GM12878 (cell line): ENCODE measurements around the gene ASCC1. TPM values are rescaled to one million over a fixed set of nuclear protein-coding genes. Genes with fewer than 3 reads are reported as not detected.

ENCODE experiments used
- ATAC-seq: fragments of 200-7000 bp; cut with Tn5 transposase; 3 replicates; pipeline ENCODE4 v1.9.1; 2020; ENCODE audit warnings: mild to moderate bottlenecking, moderate library complexity
- BruUV-seq: library from RNA; stranded (reverse); fragments of 400-500 nt; replicated peaks from 2 replicates; lab custom pipeline; 2021; lab: Mats Ljungman, UMichigan
- CTCF ChIA-PET: fragments of 300-600 bp; sonication (Branson Sonifier 250); formaldehyde crosslinking; extraction: SDS; loops from one replicate; lab custom pipeline; 2021; ENCODE audit warnings: inconsistent platforms; lab: Yijun Ruan, JAX
- POLR2A ChIA-PET: fragments of 350-600 bp; formaldehyde crosslinking; extraction: SDS; loops from one replicate; lab custom pipeline; 2021; ENCODE audit warnings: inconsistent platforms; lab: Charles Lee
- RAD21 ChIA-PET: fragments of 300-600 bp; sonication (Branson Sonifier 250); formaldehyde crosslinking; loops from one replicate; lab custom pipeline; 2023; ENCODE audit warnings: antibody characterized with exemption; ENCODE audit not compliant: unreplicated experiment; lab: Charles Lee
- SMC1A ChIA-PET: fragments of 300-600 bp; sonication (Branson Sonifier 250); formaldehyde crosslinking; loops from one replicate; lab custom pipeline; 2023; ENCODE audit not compliant: unreplicated experiment, uncharacterized antibody; lab: Charles Lee
- DNase-seq: peaks from one replicate; pipeline ENCODE4 v3.0.0-alpha.2; 2011; ENCODE audit warnings: low read depth, low spot score
- FAIRE-seq: peaks from 3 replicates; lab custom pipeline; 2011; peaks lifted over from hg19 to GRCh38; lab: Jason Lieb, UNC
- H2AFZ ChIP-seq: 2 replicates; pipeline ENCODE4 v1.6.0; 2011; ENCODE audit warnings: low read depth, low read length, control low read depth; ENCODE audit not compliant: control insufficient read depth
- H3K27ac ChIP-seq: 2 replicates; pipeline ENCODE4 v1.5.1; 2011; ENCODE audit warnings: control low read depth; ENCODE audit not compliant: control insufficient read depth, insufficient read depth
- H3K27me3 ChIP-seq, 2 experiments: replicated peaks in 1 of 2; 2 replicates each; pipeline versions ENCODE4 v1.6.0 to v1.6.1; 2011; ENCODE audit warnings: low read length in 1 of 2; ENCODE audit not compliant: control insufficient read depth in 2 of 2, insufficient read depth in 2 of 2
- H3K36me3 ChIP-seq, 2 experiments: 2 replicates each; pipeline ENCODE4 v1.5.1; 2011; ENCODE audit warnings: low read length in 1 of 2; ENCODE audit not compliant: control insufficient read depth in 2 of 2, insufficient read depth in 2 of 2
- H3K4me1 ChIP-seq: 2 replicates; pipeline ENCODE4 v1.6.1; 2011; ENCODE audit warnings: mild to moderate bottlenecking, low read length, moderate library complexity, mixed read lengths; ENCODE audit not compliant: control insufficient read depth, insufficient read depth
- H3K4me2 ChIP-seq: 2 replicates; pipeline ENCODE4 v1.6.0; 2011; ENCODE audit warnings: control low read depth; ENCODE audit not compliant: control insufficient read depth, insufficient read depth
- H3K4me3 ChIP-seq: fragments of 200-600 bp; sonication (generic); 2 replicates; pipeline ENCODE4 v1.5.1; 2016
- H3K79me2 ChIP-seq: 2 replicates; pipeline ENCODE4 v1.6.0; 2011; ENCODE audit warnings: low read length; ENCODE audit not compliant: control insufficient read depth, insufficient read depth
- H3K9ac ChIP-seq: 2 replicates; pipeline ENCODE4 v1.8.0; 2011; ENCODE audit warnings: low read length, control low read depth, mixed read lengths; ENCODE audit not compliant: control insufficient read depth, insufficient read depth
- H3K9me3 ChIP-seq: replicated peaks from 3 replicates; pipeline ENCODE4 v1.5.1; 2011; ENCODE audit warnings: mild to moderate bottlenecking, low read length; ENCODE audit not compliant: control insufficient read depth, insufficient read depth
- H4K20me1 ChIP-seq: 2 replicates; pipeline ENCODE4 v1.6.0; 2011; ENCODE audit not compliant: control insufficient read depth, insufficient read depth
- ASH2L ChIP-seq: fragments of 300-600, 200-600 bp; sonication (generic); IDR thresholded peaks from 2 replicates; pipeline ENCODE4 v1.6.1; 2017; ENCODE audit warnings: low read depth, mild to moderate bottlenecking, borderline replicate concordance
- IKZF2 ChIP-seq, 2 experiments: fragments of 450-650 bp; IDR thresholded peaks; 2 replicates each; pipeline ENCODE4 v1.6.1; 2017; ENCODE audit warnings: mild to moderate bottlenecking in 2 of 2, moderate library complexity in 2 of 2
- MEF2A ChIP-seq: IDR thresholded peaks from 2 replicates; pipeline ENCODE4 v1.6.1; 2011; ENCODE audit warnings: low read depth, mild to moderate bottlenecking, low read length, moderate library complexity; ENCODE audit not compliant: insufficient read depth
- NKRF ChIP-seq: fragments of 450-650 bp; conservative IDR thresholded peaks from 2 replicates; pipeline ENCODE4 v1.6.1; 2017; ENCODE audit warnings: mild to moderate bottlenecking, moderate library complexity
- PKNOX1 ChIP-seq: fragments of 450-650 bp; IDR thresholded peaks from 2 replicates; pipeline ENCODE4 v1.6.1; 2016; ENCODE audit warnings: mild to moderate bottlenecking
- POLR2AphosphoS2 ChIP-seq: IDR thresholded peaks from 2 replicates; pipeline ENCODE4 v1.6.1; 2011; ENCODE audit warnings: low read depth, mild to moderate bottlenecking, low read length, improper control_type of control experiment, moderate library complexity
- RAD51 ChIP-seq: fragments of 450-650 bp; IDR thresholded peaks from 2 replicates; pipeline ENCODE4 v1.6.1; 2016; ENCODE audit warnings: moderate library complexity, mild to moderate bottlenecking, inconsistent platforms
- RB1 ChIP-seq: fragments of 450-650 bp; formaldehyde crosslinking; IDR thresholded peaks from 2 replicates; pipeline ENCODE4 v1.6.1; 2017; ENCODE audit warnings: mild to moderate bottlenecking, borderline replicate concordance
- SPI1 ChIP-seq: IDR thresholded peaks from 2 replicates; pipeline ENCODE4 v1.6.1; 2011; ENCODE audit warnings: low read depth, mild to moderate bottlenecking, low read length, moderate library complexity, borderline replicate concordance; ENCODE audit not compliant: insufficient read depth
- TAF1 ChIP-seq: IDR thresholded peaks from 2 replicates; pipeline ENCODE4 v1.6.1; 2011; ENCODE audit warnings: mild to moderate bottlenecking, low read depth, low read length, borderline replicate concordance
- WGBS: methylation state at CpG from one replicate; pipeline ENCODE4 v1.1.6; 2016; ENCODE audit warnings: low lambda C conversion rate; ENCODE audit not compliant: insufficient replicate concordance, insufficient coverage; ENCODE audit errors: missing lambda C conversion rate; 5-methylcytosine and 5-hydroxymethylcytosine counted together
- in situ Hi-C: fragments of 300-500 bp; cut with MboI; formaldehyde crosslinking; loops from 9 replicates; pipeline ENCODE4 v1.14.3; 2018; ENCODE audit warnings: mixed read lengths
- intact Hi-C: fragments of 100-400 bp; cut with micrococcal nuclease; formaldehyde crosslinking; loops from one replicate; pipeline ENCODE4 v1.14.2; 2022; ENCODE audit not compliant: unreplicated experiment
- polyA plus RNA-seq, 11 experiments: library from polyadenylated mRNA; depleted of rRNA in 4 of 11; unstranded in 6 of 11; stranded (reverse) in 5 of 11; fragments of >200 nt; fragmentation: Nextera tagmentation in 4 of 11; fragmentation: Illumina TruSeq in 1 of 11; extraction: Ambion mirVana in 4 of 11; extraction: Trizol in 1 of 11; gene quantifications; 1 replicate in 1 of 11; 2 replicates in 10 of 11; pipeline versions ENCODE4 v1.2.1 to v1.2.3, GENCODE V29; 2011 to 2016; ENCODE audit warnings: inconsistent platforms in 2 of 11, missing spikeins in 2 of 11, low read depth in 1 of 11
- total RNA-seq, 4 experiments: library from RNA; depleted of rRNA in 3 of 4; stranded (reverse); fragments of >200 nt in 3 of 4; fragmentation: Illumina TruSeq in 1 of 4; extraction: Trizol in 1 of 4; gene quantifications; 2 replicates each; pipeline versions ENCODE4 v1.2.1 to v1.2.3, GENCODE V29; 2013 to 2021
- TF ChIP-seq, protein P1 (sequence below): fragments of 450-650 bp; formaldehyde crosslinking; IDR thresholded peaks from 2 replicates; pipeline ENCODE4 v1.4.0; 2020; ENCODE audit warnings: mild to moderate bottlenecking, moderate library complexity
- TF ChIP-seq, protein P2 (sequence below): fragments of 450-650 bp; IDR thresholded peaks from 2 replicates; pipeline ENCODE4 v1.6.1; 2017; ENCODE audit warnings: mild to moderate bottlenecking, low read depth, inconsistent platforms; ENCODE audit not compliant: poor library complexity, severe bottlenecking

ASCC1 gene
- total and polyA plus RNA-seq, 10 of the 15 experiments (the other 5 are each of a cell fraction or from before 2014, with no cell fraction given), result 23.3 to 80.6 (median 42.8) TPM

GRCh38 chr10:72186258-72186981, 29.7 kb downstream of the ASCC1 start:
- peaks cover 1 to 7% of the 10 kb centered on the region in 2 experiments; a peak in 2 of 4 replicates for H3K36me3 ChIP-seq
- no peaks in the 10 kb centered on the region for H3K4me1 ChIP-seq
- no peak overlapping the region for H3K4me2 ChIP-seq
- no peak for ATAC-seq
- intact Hi-C loops, result no loop called here
- no peak overlapping the region for H3K9ac ChIP-seq
- RAD21 ChIA-PET, result interaction anchor here (0.5 to 0.6 kb wide), 2 partner anchors 53 to 78 kb away, joined by 3 read pairs; no protein-coding TSS in a partner anchor
- in situ Hi-C loops, result no loop called here
- FAIRE-seq, result no peak
- POLR2A ChIA-PET, result interaction anchor here (0.7 kb wide), 3 partner anchors 31 to 148 kb away, joined by 7 to 9 read pairs (median 7); no protein-coding TSS in a partner anchor
- 42% methylated on average over 6 of the region's 7 CpGs for WGBS
- H4K20me1 ChIP-seq, result no peaks in the 10 kb centered on the region
- no peaks in the 10 kb centered on the region for H3K79me2 ChIP-seq
- SMC1A ChIA-PET, result interaction anchor here (0.6 to 0.9 kb wide), 3 partner anchors 9 to 45 kb away, joined by 4 to 5 read pairs (median 4); no protein-coding TSS in a partner anchor
- no peaks in the 10 kb centered on the region for H3K27me3 ChIP-seq
- H3K27ac ChIP-seq, result no peak overlapping the region
- BruUV-seq, result TSS peak; percentile 28
- no peak overlapping the region for H2AFZ ChIP-seq
- DNase-seq, result no peak
- H3K9me3 ChIP-seq, result peaks cover 5% of the 10 kb centered on the region; the same call in 2 of the 3 replicates
- no peak overlapping the region for H3K4me3 ChIP-seq
- CTCF ChIA-PET, result interaction anchor here (1.9 kb wide), 1 partner anchor 47 kb away, joined by 4 read pairs; no protein-coding TSS in a partner anchor
- TF ChIP-seq MEF2A, result no peak
- TF ChIP-seq NKRF, result no peak
- TF ChIP-seq, protein P1, sequence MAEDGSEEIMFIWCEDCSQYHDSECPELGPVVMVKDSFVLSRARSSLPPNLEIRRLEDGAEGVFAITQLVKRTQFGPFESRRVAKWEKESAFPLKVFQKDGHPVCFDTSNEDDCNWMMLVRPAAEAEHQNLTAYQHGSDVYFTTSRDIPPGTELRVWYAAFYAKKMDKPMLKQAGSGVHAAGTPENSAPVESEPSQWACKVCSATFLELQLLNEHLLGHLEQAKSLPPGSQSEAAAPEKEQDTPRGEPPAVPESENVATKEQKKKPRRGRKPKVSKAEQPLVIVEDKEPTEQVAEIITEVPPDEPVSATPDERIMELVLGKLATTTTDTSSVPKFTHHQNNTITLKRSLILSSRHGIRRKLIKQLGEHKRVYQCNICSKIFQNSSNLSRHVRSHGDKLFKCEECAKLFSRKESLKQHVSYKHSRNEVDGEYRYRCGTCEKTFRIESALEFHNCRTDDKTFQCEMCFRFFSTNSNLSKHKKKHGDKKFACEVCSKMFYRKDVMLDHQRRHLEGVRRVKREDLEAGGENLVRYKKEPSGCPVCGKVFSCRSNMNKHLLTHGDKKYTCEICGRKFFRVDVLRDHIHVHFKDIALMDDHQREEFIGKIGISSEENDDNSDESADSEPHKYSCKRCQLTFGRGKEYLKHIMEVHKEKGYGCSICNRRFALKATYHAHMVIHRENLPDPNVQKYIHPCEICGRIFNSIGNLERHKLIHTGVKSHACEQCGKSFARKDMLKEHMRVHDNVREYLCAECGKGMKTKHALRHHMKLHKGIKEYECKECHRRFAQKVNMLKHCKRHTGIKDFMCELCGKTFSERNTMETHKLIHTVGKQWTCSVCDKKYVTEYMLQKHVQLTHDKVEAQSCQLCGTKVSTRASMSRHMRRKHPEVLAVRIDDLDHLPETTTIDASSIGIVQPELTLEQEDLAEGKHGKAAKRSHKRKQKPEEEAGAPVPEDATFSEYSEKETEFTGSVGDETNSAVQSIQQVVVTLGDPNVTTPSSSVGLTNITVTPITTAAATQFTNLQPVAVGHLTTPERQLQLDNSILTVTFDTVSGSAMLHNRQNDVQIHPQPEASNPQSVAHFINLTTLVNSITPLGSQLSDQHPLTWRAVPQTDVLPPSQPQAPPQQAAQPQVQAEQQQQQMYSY (CRISPR knock-in tag), result no peak
- TF ChIP-seq IKZF2 (IDR thresholded peaks at IDR 0.05), result no peak
- TF ChIP-seq RB1, result no peak
- TF ChIP-seq, protein P2, sequence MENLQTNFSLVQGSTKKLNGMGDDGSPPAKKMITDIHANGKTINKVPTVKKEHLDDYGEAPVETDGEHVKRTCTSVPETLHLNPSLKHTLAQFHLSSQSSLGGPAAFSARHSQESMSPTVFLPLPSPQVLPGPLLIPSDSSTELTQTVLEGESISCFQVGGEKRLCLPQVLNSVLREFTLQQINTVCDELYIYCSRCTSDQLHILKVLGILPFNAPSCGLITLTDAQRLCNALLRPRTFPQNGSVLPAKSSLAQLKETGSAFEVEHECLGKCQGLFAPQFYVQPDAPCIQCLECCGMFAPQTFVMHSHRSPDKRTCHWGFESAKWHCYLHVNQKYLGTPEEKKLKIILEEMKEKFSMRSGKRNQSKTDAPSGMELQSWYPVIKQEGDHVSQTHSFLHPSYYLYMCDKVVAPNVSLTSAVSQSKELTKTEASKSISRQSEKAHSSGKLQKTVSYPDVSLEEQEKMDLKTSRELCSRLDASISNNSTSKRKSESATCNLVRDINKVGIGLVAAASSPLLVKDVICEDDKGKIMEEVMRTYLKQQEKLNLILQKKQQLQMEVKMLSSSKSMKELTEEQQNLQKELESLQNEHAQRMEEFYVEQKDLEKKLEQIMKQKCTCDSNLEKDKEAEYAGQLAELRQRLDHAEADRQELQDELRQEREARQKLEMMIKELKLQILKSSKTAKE, result no peak
- no peak for TF ChIP-seq PKNOX1
- TF ChIP-seq SPI1, result no peak
- no peak for TF ChIP-seq POLR2AphosphoS2
- no peak for TF ChIP-seq ASH2L
- TF ChIP-seq TAF1, result no peak
- no peak for TF ChIP-seq RAD51
